Esophagus squamous epithelium (tissue), 4 donors: ENCODE results near the gene OPCML.

Source experiments
- POLR2A ChIP-seq, 4 donors: fragments of 450-650 bp; IDR thresholded peaks; one replicate each; pipeline ENCODE4 v1.6.1; 2017; ENCODE audit warnings: antibody characterized with exemption in 4 of 4, mild to moderate bottlenecking in 4 of 4, moderate library complexity in 3 of 4
- TF ChIP-seq, protein P1 (sequence below), 6 experiments: fragments of 450-650 bp in 4 of 6; fragments of 200-600 bp in 2 of 6; sonication (generic) in 2 of 6; IDR thresholded peaks; one replicate each; pipeline ENCODE4 v1.5.1; 2016 to 2019; ENCODE audit warnings: antibody characterized with exemption in 6 of 6, mild to moderate bottlenecking in 4 of 6, moderate library complexity in 4 of 6

GRCh38 chr11:132788816-132789325 is 743.4 kb downstream of the OPCML start:
- TF ChIP-seq, protein P1, sequence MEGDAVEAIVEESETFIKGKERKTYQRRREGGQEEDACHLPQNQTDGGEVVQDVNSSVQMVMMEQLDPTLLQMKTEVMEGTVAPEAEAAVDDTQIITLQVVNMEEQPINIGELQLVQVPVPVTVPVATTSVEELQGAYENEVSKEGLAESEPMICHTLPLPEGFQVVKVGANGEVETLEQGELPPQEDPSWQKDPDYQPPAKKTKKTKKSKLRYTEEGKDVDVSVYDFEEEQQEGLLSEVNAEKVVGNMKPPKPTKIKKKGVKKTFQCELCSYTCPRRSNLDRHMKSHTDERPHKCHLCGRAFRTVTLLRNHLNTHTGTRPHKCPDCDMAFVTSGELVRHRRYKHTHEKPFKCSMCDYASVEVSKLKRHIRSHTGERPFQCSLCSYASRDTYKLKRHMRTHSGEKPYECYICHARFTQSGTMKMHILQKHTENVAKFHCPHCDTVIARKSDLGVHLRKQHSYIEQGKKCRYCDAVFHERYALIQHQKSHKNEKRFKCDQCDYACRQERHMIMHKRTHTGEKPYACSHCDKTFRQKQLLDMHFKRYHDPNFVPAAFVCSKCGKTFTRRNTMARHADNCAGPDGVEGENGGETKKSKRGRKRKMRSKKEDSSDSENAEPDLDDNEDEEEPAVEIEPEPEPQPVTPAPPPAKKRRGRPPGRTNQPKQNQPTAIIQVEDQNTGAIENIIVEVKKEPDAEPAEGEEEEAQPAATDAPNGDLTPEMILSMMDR (IDR thresholded peaks at IDR 0.05): no peak
- no peak for TF ChIP-seq POLR2A (IDR thresholded peaks at IDR 0.05)
